Stimulated activated CD4-positive, alpha-beta T cell treated with anti-CD3 and anti-CD28 coated beads, TNF-alpha, amount 100 ng/mL, for 24 hours (primary cell): Measurements from ENCODE around the gene MMP24.
"Not testable (repeated sequence)": the region's sequence is repeated elsewhere in the genome, so short reads cannot be mapped to it uniquely, and the experiment has no call there.

ENCODE experiments used
- DNase-seq, 3 experiments: peaks; one replicate each; pipeline ENCODE4 v3.0.0-alpha.2; 2020; ENCODE audit warnings: low read depth in 3 of 3

Gene MMP24

GRCh38 chr20:35226126-35226883 is at the start of gene MMP24:
MMP24 (plus strand) TSS chr20:35226690; CDS start chr20:35226739, 49 bp downstream.
- DNase-seq = no peak

GRCh38 chr20:35179292-35180212 is 46.9 kb upstream of the MMP24 start:
- DNase-seq = no peak

DNA sequence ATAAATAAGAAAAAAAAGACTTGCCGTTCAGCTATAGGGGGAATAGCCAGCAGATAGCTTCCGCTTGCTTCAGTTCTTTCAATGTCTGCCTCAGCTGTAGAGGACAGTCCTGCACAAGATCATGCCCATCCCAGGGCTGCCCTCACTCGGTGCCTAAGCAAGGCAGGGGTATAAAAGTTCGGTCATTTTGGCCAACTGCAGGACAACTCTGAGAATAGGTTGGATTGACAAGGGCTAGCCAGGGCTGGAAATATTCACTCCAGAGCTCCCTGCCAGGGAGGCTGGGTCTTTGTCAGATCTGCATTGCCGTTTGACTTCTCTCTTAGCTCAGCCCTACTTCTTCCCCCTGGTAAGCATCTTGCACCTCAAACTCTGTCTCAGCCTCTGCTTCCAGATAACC is 46.2 kb upstream of the MMP24 start:
- no peak for DNase-seq

DNA sequence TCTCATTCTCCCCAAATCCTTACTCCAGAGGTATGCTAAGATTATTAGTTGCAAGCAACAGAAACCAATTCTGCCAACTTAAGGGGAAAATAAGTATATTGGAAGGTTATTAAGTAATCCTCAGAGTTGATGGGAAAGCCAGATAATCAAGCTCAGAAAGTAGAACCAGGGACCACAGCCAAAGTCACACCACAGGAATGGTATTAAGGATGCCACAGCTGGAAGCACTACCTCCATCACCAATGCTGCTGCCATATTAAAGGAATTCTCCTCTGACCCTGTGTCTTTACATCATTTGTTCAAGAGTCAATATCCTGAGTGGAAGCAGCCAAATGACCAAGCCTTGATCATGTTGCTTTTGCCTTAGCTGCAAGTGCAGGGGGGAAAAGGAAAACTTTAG is 44.8 kb upstream of the MMP24 start:
- DNase-seq = no peak

- DNase-seq = not testable (repeated sequence)
Measured at GRCh38 chr20:35186691-35187289, 39.7 kb upstream of the MMP24 start.

DNA sequence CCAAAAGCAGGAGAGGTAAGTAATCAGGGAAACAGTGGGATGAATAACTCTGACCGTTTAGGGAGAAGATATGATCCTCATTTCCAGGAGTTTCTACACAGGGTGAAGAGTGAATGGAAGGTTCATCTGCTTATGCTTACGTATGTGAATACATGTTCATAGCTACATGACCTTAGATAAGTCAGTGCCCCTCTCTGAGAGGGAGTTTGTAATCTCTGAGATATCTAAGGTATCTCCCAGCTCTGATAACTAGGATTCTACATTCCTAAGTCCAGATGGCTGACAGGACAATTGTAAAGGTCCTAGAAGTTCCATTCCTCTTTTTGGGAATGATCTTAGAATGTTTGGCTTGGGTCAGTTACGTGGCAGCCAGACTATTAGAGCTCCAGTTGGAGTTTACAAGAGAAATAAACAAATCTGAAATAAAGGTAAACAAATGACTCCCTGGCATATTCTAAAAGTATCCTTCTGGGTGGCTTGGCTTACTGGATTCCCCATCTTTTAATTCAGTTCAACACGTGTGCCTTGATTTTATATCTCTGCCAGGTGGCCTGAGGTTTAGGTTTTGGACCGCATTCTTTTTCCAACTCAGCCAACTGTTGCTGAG is 38.8 kb upstream of the MMP24 start:
- DNase-seq = no peak

DNA sequence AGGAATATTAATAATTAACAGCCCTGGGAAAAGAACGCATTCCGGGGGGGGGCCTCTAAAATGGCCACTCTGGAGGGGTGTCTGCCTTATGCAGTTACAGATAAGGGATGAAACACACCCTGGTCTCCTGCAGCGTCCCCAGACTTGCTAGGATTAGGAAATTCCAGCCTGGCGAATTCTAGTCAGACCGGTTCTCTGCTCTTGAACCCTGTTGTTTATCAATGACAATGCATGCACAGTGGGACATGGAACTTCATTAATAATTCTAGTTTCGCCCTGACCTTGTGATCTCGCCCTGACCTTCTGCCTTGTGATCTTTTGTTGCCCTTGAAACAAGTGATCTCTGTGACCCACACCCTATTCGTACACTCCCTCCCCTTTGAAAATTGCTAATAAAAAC is 37.3 kb upstream of the MMP24 start:
- DNase-seq = not testable (repeated sequence)

- no peak for DNase-seq
Measured at GRCh38 chr20:35190556-35190955, 35.9 kb upstream of the MMP24 start.

- DNase-seq = no peak
Measured at GRCh38 chr20:35191419-35192117, 34.9 kb upstream of the MMP24 start.

DNA sequence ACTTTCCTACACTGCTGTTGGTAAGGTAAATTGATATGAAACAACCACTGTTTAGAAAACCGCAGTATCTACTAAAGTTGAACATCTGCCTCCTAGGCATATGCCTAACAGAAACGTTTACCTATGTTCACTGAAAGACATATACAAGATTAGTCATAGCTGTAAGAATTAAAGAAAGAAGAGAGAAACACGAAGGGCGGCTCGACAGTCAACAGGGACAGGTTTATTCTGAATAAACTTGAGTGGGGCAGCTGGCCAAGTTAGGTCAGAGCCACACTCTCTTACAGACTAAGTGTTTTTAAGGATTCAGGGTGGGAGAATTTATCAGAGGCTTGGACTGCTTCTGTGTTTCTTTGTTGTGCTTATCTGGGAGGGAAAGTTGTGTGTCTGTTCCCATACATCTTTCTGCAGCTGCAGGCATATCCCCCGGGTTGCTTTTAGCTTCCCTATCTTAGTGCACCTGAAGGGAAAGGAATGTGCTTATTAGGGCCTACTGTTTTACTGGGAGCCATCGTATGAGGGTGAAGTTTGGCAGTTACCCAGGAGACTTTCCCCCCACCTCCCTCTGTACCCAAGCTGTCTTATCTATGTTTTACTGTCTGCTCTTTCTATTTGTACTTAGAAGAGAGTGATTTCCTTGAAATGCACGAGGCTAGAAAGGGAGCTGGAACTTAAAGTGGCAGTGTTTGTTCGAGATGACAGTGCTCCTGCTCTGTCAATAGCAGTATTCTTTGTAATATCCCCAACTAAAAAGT is 34.2 kb upstream of the MMP24 start:
- no peak for DNase-seq

GRCh38 chr20:35193031-35193791 is 33.3 kb upstream of the MMP24 start:
- not testable (repeated sequence) for DNase-seq

DNA sequence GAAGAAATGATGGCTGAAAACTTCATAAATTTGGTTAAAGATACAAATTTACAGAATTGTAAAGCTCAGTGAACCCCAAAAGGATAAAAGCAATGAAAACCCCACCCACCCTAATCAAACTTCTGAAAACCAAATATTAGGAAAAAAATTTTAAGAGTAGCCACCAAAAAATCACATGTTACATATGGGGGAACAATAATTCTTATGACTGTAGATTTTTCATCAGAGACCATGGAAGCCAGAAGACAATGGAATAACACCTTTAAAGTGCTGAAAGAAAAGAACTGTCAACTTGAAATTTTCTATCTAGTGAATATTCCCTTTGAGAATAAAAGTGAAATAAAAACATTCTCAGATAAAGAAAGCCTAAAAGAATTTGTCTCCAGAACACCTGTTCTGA is 30.2 kb upstream of the MMP24 start:
- DNase-seq = no peak

DNA sequence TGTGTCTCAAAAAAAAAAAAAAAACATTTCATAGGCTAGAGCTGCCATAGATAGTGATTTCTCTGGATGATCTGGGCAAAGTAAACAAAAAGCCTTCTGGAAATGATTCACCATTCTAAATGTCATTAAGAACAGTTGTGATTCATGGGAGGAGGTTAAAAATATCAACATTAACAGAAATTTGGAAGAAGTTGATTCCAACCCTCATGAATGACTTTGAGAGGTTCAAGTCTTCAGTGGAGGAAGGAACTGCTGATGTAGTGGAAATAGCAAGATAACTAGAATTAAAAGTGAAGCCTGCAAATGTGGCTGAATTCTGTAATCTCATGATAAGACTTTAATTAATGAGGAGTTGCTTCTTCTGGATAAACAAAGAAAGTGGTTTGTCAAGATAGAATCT is 26.8 kb upstream of the MMP24 start:
- DNase-seq = no peak

DNA sequence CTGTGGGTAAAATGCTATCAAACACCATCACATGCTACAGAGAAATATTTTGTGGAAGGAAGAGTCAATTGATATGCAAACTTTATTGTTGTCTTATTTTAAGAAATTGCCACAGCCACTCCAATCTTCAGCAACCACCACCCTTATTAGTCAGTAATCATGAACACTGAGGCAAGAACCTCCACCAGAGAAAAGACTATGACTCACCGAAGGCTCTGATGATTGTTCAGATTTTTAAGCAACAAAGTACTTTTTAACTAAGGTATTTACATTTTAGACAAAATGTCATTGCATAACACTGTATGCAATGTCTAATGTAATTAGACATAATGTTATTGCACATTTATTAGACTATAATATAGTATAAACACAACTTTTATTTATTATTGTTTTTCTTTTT is 26.2 kb upstream of the MMP24 start:
- DNase-seq = no peak

DNA sequence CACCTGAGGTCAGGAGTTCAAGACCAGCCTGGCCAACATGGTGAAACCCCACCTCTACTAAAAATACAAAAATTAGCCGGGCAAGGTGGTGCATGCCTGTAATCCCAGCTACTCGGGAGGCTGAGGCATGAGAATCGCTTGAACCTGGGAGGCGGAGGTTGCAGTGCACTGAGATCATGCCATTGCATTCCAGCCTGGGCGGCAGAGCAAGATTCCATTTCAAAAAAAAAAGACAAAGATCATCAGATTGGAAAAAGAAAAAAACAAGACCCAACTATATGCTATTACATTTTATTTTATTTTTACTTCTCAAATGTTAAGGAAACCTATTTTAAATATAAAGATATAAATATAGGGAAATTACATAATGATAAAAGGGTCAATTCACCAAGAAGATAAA is 25.0 kb upstream of the MMP24 start:
- not testable (repeated sequence) for DNase-seq

GRCh38 chr20:35206802-35207201 is 19.7 kb upstream of the MMP24 start:
- no peak for DNase-seq

GRCh38 chr20:35207950-35208611 is 18.4 kb upstream of the MMP24 start:
- peak; percentile 63 to 69 (median 65) for DNase-seq

GRCh38 chr20:35215066-35215956 is 11.2 kb upstream of the MMP24 start:
- DNase-seq = no peak
